ENCODE results near the gene COL6A3.

The COL6A3 gene

GRCh38 chr2:237279012-237279768, 134.8 kb downstream of the COL6A3 start:
- Histone ChIP-seq H3K36me3 (ENCODE audit: control insufficient read depth in 1 of 2, insufficient read depth in 2 of 2, low read length in 2 of 2) (no peaks in the 10 kb centered on the region), H3K4me3 (ENCODE audit: low read depth in 1 of 2, low read length in 2 of 2) (no peak overlapping the region), H3K27me3 (ENCODE audit: control insufficient read depth in 1 of 2, insufficient read depth in 2 of 2, low read length in 2 of 2) (no peaks in the 10 kb centered on the region), H3K9me3 (ENCODE audit: control insufficient read depth in 1 of 2, low read length in 2 of 2) (no peaks in the 10 kb centered on the region), H3K9ac (ENCODE audit: low read depth in 1 of 2, low read length in 2 of 2) (no peak overlapping the region), H3K27ac (ENCODE audit: low read depth, low read length) (no peak overlapping the region), H3K4me1 (ENCODE audit: control insufficient read depth in 1 of 2, insufficient read depth in 2 of 2, low read length in 2 of 2) (no peaks in the 10 kb centered on the region)

DNA sequence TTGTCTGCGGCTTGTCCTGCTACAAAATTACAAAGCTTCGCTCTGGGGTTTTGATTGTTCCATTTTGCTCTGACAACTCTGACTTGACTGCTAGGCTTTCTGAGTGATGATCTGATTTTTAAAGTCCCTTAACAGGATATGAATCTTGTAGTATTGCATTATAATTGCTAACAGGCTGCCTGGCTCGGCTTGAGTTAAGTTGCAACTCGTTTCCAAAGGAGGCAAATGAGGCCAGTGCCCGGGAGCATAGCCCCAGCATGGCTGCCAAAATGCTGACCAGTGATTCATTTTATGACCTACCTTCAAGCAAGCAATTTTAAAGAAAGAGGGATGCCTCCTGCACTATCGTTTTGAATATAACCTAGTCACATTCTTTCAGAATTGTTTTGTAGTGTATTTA, 135.4 kb downstream of the COL6A3 start:
- Histone ChIP-seq H3K27ac (ENCODE audit: low read depth, low read length) (no peak overlapping the region), H3K9me3 (ENCODE audit: control insufficient read depth in 1 of 2, low read length in 2 of 2) (no peaks in the 10 kb centered on the region), H3K27me3 (ENCODE audit: control insufficient read depth in 1 of 2, insufficient read depth in 2 of 2, low read length in 2 of 2) (no peaks in the 10 kb centered on the region), H3K4me3 (ENCODE audit: low read depth in 1 of 2, low read length in 2 of 2) (no peak overlapping the region), H3K4me1 (ENCODE audit: control insufficient read depth in 1 of 2, insufficient read depth in 2 of 2, low read length in 2 of 2) (no peaks in the 10 kb centered on the region), H3K9ac (ENCODE audit: low read depth in 1 of 2, low read length in 2 of 2) (no peak overlapping the region), H3K36me3 (ENCODE audit: control insufficient read depth in 1 of 2, insufficient read depth in 2 of 2, low read length in 2 of 2) (no peaks in the 10 kb centered on the region)

DNA sequence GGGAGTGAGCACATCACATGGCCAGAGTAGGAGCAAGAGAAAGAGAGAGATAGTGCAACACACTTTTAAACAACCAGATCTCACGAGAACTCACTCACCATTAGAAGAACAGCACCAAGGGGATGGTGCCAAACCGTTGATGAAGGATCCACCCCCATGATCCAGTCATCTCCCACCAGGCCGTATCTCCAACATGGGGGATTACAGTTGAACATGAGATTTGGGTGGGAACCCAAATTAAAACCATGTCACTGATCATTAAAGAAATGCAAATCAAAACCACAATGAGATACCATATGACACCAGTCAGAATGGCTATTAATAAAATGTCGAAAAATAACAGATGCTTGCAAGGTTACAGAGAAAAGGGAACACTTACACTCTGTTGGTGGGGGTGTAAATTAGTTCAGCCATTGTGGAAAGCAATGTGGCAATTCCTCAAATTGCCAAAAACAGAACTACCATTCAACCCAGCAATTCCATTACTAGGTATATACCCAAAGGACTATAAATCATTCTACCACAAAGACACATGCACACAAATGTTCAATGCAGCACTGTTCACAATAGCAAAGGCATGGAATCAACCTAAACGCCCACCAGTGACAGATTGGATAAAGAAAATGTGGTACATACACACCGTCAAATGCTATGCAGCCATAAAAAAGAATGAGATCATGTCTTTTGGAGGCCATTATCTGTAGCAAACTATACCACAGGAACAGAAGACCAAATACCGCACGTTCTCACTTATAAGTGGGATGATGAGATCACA, 137.1 kb downstream of the COL6A3 start:
- H3K9ac ChIP-seq (ENCODE audit: low read depth in 1 of 2, low read length in 2 of 2), result no peak overlapping the region
- H3K4me1 ChIP-seq (ENCODE audit: control insufficient read depth in 1 of 2, insufficient read depth in 2 of 2, low read length in 2 of 2), result no peaks in the 10 kb centered on the region
- H3K4me3 ChIP-seq (ENCODE audit: low read depth in 1 of 2, low read length in 2 of 2), result no peak overlapping the region
- no peak overlapping the region for H3K27ac ChIP-seq (ENCODE audit: low read depth, low read length)
- H3K27me3 ChIP-seq (ENCODE audit: control insufficient read depth in 1 of 2, insufficient read depth in 2 of 2, low read length in 2 of 2), result no peaks in the 10 kb centered on the region
- H3K36me3 ChIP-seq (ENCODE audit: control insufficient read depth in 1 of 2, insufficient read depth in 2 of 2, low read length in 2 of 2), result no peaks in the 10 kb centered on the region
- no peaks in the 10 kb centered on the region for H3K9me3 ChIP-seq (ENCODE audit: control insufficient read depth in 1 of 2, low read length in 2 of 2)
